Measurements from ENCODE around the gene LMX1A.

- TF ChIP-seq GATA3 (IDR thresholded peaks at IDR 0.05; ENCODE audit: low read depth, low read length) (no peak), GATA2 (IDR thresholded peaks at IDR 0.05; ENCODE audit: low read depth, low read length) (no peak)
Observed at GRCh38 chr1:165389609-165390008, 33.1 kb upstream of the LMX1A start.
